Activated CD8-positive, alpha-beta T cell treated with anti-CD3 and anti-CD28 coated beads, Interleukin-2, amount 10 ng/mL, durations not matched to agents 7 days and 5 days (primary cell): ENCODE measurements around the gene UMOD. TPM values are rescaled to one million over a fixed set of nuclear protein-coding genes. Genes with fewer than 3 reads are reported as not detected.

Experiments used
- ATAC-seq: fragments of 150-1000 bp; cut with Tn5 transposase; one replicate; pipeline ENCODE4 v1.10.0; 2021; ENCODE audit warnings: moderate library complexity
- CTCF ChIA-PET: fragments of 350-600 bp; sonication (Branson Sonifier 250); formaldehyde crosslinking; loops from one replicate; lab custom pipeline; 2021; ENCODE audit warnings: antibody characterized with exemption; lab: Charles Lee
- POLR2A ChIA-PET: fragments of 350-600 bp; sonication (Branson Sonifier 250); formaldehyde crosslinking; loops from one replicate; lab custom pipeline; 2021; ENCODE audit warnings: antibody characterized with exemption; lab: Charles Lee
- DNase-seq: peaks from one replicate; pipeline ENCODE4 v3.0.0-alpha.2; 2020
- H3K27ac Mint-ChIP-seq: one replicate; pipeline ENCODE4 v1.8.0; 2021; ENCODE audit warnings: mild to moderate bottlenecking, mixed read lengths
- H3K27me3 Mint-ChIP-seq: one replicate; pipeline ENCODE4 v1.8.0; 2021; ENCODE audit warnings: low read depth, mixed read lengths
- H3K36me3 Mint-ChIP-seq: one replicate; pipeline ENCODE4 v1.8.0; 2021; ENCODE audit warnings: low read depth, mixed read lengths
- H3K4me1 Mint-ChIP-seq: one replicate; pipeline ENCODE4 v1.8.0; 2021; ENCODE audit warnings: low read depth, mixed read lengths
- H3K4me3 Mint-ChIP-seq: one replicate; pipeline ENCODE4 v1.8.0; 2021; ENCODE audit warnings: mild to moderate bottlenecking, mixed read lengths
- H3K9me3 Mint-ChIP-seq: one replicate; pipeline ENCODE4 v1.8.0; 2022; ENCODE audit warnings: mixed read lengths; ENCODE audit not compliant: insufficient read depth
- total RNA-seq, 2 experiments: library from RNA; stranded (reverse); gene quantifications; one replicate each; pipeline ENCODE4 v1.2.3, GENCODE V29; 2021

Gene UMOD
- total RNA-seq, 2 experiments from 2014 or later: not detected

- no peaks in the 10 kb centered on the region for H3K27me3 Mint-ChIP-seq
- ATAC-seq: no peak
- H3K4me1 Mint-ChIP-seq: no peaks in the 10 kb centered on the region
- H3K27ac Mint-ChIP-seq: no peak overlapping the region
- H3K4me3 Mint-ChIP-seq: no peak overlapping the region
- POLR2A ChIA-PET: no interaction called here
- DNase-seq: no peak
- no peaks in the 10 kb centered on the region for H3K9me3 Mint-ChIP-seq
- no peaks in the 10 kb centered on the region for H3K36me3 Mint-ChIP-seq
- CTCF ChIA-PET: interaction anchor here (1.6 kb wide), 1 partner anchor 401 kb away, joined by 4 read pairs; no protein-coding TSS in a partner anchor
These were observed 44.2 kb downstream of the UMOD start for GRCh38 chr16:20308266-20308665.

DNA sequence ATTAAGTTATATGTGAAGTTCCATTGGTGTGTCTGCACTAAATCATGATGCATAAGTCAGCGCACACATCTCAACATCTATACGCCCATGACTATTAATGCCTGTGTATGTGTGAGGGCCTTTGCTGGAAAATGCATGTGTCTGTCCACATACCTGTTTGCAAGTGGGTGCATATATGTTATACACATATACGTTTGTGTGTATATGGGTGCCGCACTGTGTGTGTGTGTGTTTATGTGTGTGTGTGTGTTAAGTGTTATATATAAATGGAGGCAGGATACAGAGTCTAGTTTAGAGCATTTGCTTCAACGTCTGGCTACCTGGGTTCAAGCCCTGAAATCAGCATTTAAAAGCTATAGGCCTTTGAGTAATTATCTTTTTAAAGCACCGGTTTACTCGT lies 44.7 kb downstream of the UMOD start:
- no peak overlapping the region for H3K27ac Mint-ChIP-seq
- DNase-seq (no peak), ATAC-seq (no peak)

DNA sequence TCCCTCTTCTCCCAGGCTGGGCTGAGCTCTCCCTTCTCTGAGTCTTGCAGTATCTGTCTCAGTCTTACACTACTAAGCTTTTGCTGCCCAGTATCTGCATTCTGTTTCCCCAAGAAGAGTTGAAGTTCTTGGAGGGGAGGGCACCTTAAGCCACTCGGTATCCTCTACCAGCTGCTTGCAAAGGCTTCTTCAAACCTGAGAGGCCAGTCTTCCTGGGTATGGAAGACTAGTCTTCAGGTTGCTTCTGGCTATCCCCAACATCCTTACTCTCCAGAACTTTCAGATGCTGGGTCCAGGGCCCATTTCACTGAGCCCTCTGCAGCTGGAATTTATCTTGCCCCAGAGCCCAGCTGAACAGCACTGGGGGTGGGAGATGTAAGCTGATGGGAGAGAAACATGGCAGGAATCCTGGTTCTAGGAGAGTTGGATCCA lies 45.3 kb downstream of the UMOD start:
- ChIA-PET CTCF (no interaction called here), POLR2A (no interaction called here)
- Mint-ChIP-seq H3K27ac (no peak overlapping the region), H3K4me3 (no peak overlapping the region), H3K36me3 (no peaks in the 10 kb centered on the region), H3K9me3 (no peaks in the 10 kb centered on the region), H3K27me3 (no peaks in the 10 kb centered on the region), H3K4me1 (no peaks in the 10 kb centered on the region)
- no peak for ATAC-seq
- no peak for DNase-seq

More for the DNA sequence above, 44.7 kb downstream of the UMOD start:
- ChIA-PET CTCF (no interaction called here), POLR2A (no interaction called here)
- H3K9me3 Mint-ChIP-seq: no peaks in the 10 kb centered on the region
- H3K36me3 Mint-ChIP-seq: no peaks in the 10 kb centered on the region
- H3K4me3 Mint-ChIP-seq: no peak overlapping the region
- H3K4me1 Mint-ChIP-seq: no peaks in the 10 kb centered on the region
- H3K27me3 Mint-ChIP-seq: no peaks in the 10 kb centered on the region

DNA sequence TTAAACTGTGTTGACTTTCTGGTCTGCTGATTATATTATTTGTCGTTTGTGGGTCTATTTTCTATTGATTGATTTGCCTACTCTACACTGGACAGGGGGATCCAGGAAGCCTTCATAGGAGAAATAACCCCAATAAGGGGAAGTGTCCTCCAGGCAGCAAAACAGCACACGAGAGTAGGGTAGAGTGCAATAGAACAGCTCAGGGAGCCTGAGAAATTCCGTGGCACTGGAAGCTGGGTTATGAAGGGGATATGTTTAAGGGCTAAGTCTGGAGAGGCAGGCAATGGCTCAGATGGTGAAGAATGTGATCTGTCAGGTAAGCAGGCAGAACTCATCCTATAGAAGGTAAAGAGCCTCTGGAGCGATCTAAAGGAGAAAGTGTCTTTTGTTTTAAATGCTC lies 46.1 kb downstream of the UMOD start:
- Mint-ChIP-seq H3K4me1 (no peaks in the 10 kb centered on the region), H3K27me3 (no peaks in the 10 kb centered on the region), H3K9me3 (no peaks in the 10 kb centered on the region), H3K27ac (no peak overlapping the region), H3K4me3 (no peak overlapping the region), H3K36me3 (no peaks in the 10 kb centered on the region)
- DNase-seq (no peak), ATAC-seq (no peak)
- CTCF ChIA-PET: no interaction called here
- POLR2A ChIA-PET: no interaction called here

GRCh38 chr16:20303012-20303411 lies 49.5 kb downstream of the UMOD start:
- Mint-ChIP-seq H3K9me3 (no peaks in the 10 kb centered on the region), H3K4me1 (no peaks in the 10 kb centered on the region), H3K27me3 (no peaks in the 10 kb centered on the region), H3K36me3 (no peaks in the 10 kb centered on the region), H3K4me3 (no peak overlapping the region), H3K27ac (no peak overlapping the region)
- no peak for ATAC-seq
- CTCF ChIA-PET: no interaction called here
- DNase-seq: no peak
- POLR2A ChIA-PET: no interaction called here

- ChIA-PET CTCF (no interaction called here), POLR2A (no interaction called here)
- no peaks in the 10 kb centered on the region for H3K27me3 Mint-ChIP-seq
- H3K27ac Mint-ChIP-seq: no peak overlapping the region
- DNase-seq: no peak
- H3K9me3 Mint-ChIP-seq: no peaks in the 10 kb centered on the region
- no peak for ATAC-seq
- H3K36me3 Mint-ChIP-seq: no peaks in the 10 kb centered on the region
- no peaks in the 10 kb centered on the region for H3K4me1 Mint-ChIP-seq
- H3K4me3 Mint-ChIP-seq: no peak overlapping the region
These were observed 50.1 kb downstream of the UMOD start for GRCh38 chr16:20302389-20302788.

DNA sequence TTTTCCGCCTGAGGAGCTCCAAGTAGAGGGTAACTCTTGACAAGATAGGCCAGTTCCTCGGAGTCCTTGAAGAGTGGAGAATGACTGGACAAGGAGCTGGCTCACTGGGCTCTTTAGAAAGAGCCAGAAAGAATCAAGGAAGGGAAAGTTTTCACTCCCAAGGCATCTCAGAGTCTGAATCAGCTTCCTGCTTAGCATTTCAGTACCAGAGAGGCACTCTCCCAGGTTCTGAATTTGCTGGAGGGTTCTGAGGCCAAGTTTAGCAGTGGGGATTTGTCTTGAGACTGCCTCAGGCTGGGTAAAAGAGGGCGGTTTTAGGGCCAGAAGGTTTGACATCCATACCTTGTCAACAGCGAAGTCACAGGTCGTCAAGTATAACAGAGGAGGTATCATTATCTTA lies 50.7 kb downstream of the UMOD start:
- ChIA-PET POLR2A (no interaction called here), CTCF (interaction anchor here (1.4 to 4.9 kb wide), 3 partner anchors 10 to 402 kb away, joined by 3 to 93 read pairs (median 18); no protein-coding TSS in a partner anchor)
- Mint-ChIP-seq H3K4me3 (no peak overlapping the region), H3K9me3 (no peaks in the 10 kb centered on the region), H3K36me3 (no peaks in the 10 kb centered on the region), H3K27me3 (no peaks in the 10 kb centered on the region), H3K4me1 (no peaks in the 10 kb centered on the region), H3K27ac (no peak overlapping the region)
- DNase-seq (no peak), ATAC-seq (no peak)

DNA sequence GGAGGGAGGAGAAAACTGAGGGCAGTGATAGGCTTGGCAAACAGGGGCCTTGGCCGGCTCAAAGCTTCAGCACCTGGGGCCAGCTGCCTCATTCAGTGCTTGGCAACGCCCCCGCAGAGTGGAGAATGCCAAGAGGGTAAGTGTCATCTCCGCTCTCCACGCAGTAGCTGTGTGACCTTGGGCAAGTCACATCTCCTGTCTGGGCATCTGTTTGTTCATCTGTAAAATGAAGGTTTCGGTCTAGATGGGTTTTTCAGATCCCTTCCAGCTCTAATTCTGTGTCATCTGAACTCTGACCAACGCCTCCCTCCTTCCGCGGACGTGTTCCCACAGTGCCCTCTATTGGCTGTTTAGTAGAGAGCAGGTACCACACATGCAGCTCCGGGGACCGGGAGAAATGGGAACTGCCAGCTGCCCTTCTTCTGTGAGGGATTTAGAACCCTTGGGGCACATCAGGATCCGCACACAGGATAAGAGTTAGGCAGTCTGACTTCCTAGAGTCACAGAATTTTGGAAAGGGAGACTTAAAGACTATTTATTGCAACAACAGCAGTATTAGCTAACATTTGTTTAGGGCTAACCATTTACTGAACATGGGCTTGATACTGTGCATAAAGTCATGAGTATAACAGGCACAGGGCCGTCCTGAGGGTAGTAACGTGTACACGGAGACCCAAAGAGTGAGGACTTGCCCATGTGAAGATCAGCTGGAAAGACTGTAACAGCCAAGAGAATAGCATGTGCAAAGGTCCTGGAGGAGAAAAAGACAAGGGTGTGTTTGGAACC lies 52.0 kb downstream of the UMOD start:
- no peak overlapping the region for H3K27ac Mint-ChIP-seq
- no peaks in the 10 kb centered on the region for H3K9me3 Mint-ChIP-seq
- no peak overlapping the region for H3K4me3 Mint-ChIP-seq
- no peaks in the 10 kb centered on the region for H3K36me3 Mint-ChIP-seq
- ChIA-PET CTCF (interaction anchor here (0.6 to 4.9 kb wide), 14 partner anchors 11 to 414 kb away, joined by 3 to 93 read pairs (median 4); no protein-coding TSS in a partner anchor), POLR2A (no interaction called here)
- ATAC-seq (peak; percentile 61), DNase-seq (peak; percentile 54)
- H3K4me1 Mint-ChIP-seq: no peaks in the 10 kb centered on the region
- no peaks in the 10 kb centered on the region for H3K27me3 Mint-ChIP-seq

GRCh38 chr16:20298452-20298851 lies 54.1 kb downstream of the UMOD start:
- H3K9me3 Mint-ChIP-seq: no peaks in the 10 kb centered on the region
- H3K27me3 Mint-ChIP-seq: no peaks in the 10 kb centered on the region
- ChIA-PET POLR2A (no interaction called here), CTCF (interaction anchor here (3.3 to 4.9 kb wide), 3 partner anchors 86 to 399 kb away, joined by 18 to 93 read pairs (median 27); no protein-coding TSS in a partner anchor)
- ATAC-seq (no peak), DNase-seq (no peak)
- H3K4me3 Mint-ChIP-seq: no peak overlapping the region
- H3K4me1 Mint-ChIP-seq: no peaks in the 10 kb centered on the region
- H3K36me3 Mint-ChIP-seq: no peaks in the 10 kb centered on the region
- H3K27ac Mint-ChIP-seq: no peak overlapping the region

DNA sequence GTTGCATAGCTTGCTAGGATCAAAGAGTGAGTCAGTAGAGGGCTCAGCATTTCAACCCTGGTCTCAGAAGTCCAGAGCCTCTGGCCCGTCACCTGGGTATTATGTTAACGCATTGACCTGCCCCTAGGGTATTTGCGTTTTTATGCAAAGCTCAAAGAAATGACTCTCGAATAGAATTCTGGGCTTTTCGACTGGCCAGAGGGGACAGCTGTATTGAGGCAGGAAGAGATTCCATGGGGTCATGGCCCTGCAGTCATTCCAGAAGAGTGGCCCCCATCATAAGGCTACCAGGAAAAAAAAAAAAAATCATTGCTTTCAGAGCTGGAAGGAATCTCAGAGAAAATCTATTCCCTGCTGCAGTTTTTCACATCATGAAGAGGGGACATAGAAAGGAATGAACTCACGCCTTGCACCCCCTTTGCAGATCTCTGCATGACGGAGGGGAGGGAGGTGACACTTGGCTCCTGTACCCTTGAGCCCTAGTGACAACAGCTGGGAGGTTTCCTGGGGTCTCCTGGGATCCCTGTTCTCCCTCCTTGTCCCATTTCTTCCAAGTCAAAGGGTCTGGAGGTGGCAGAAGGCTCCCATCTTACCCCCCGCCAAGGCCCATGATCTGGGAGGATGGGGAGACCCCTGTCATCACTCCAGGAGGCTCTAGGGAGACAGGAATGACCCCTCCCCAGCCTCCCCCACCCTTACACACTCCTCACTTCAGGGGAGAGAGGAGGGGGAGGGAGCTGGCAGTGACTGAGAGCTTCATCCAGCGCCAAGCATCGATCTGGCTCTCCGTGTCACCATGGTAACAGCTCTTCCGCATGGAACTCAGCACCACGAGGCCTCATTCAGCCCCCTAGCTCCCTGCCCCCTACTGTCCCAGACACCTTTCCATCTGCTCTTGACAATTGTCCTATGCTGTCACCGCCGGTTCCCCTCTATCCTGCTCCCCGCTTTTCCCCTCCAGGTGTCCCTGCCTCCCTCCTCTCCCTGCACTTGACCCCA lies 61.0 kb downstream of the UMOD start:
- DNase-seq (no peak), ATAC-seq (no peak)
- Mint-ChIP-seq H3K27ac (no peak overlapping the region), H3K9me3 (no peaks in the 10 kb centered on the region), H3K27me3 (no peaks in the 10 kb centered on the region), H3K4me3 (no peak overlapping the region), H3K36me3 (no peaks in the 10 kb centered on the region), H3K4me1 (no peaks in the 10 kb centered on the region)
- CTCF ChIA-PET: no interaction called here
- POLR2A ChIA-PET: no interaction called here

DNA sequence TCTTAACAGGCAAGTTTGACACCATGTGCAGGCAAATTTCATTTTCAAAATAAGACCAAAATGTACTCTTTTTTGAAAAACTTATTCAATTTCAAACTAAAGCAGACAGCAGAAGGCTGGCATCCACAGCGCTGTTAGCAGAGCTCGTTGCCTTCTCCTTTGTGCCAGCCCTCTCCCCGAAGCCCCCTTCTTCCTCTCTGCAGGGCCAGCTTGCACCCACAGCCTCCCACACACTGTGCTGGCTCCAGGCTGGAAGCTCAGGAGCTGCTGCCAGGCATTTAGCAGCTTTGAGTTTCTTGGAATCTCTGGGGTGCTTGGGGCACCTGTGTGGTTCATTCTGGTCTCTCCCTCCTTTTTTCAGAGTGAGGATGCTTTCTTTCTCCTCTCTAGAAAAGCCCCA lies 62.9 kb downstream of the UMOD start:
- H3K27me3 Mint-ChIP-seq: no peaks in the 10 kb centered on the region
- H3K27ac Mint-ChIP-seq: no peak overlapping the region
- H3K4me3 Mint-ChIP-seq: no peak overlapping the region
- ATAC-seq (no peak), DNase-seq (no peak)
- POLR2A ChIA-PET: no interaction called here
- H3K4me1 Mint-ChIP-seq: no peaks in the 10 kb centered on the region
- no peaks in the 10 kb centered on the region for H3K9me3 Mint-ChIP-seq
- CTCF ChIA-PET: no interaction called here
- no peaks in the 10 kb centered on the region for H3K36me3 Mint-ChIP-seq
